Middle frontal gyrus (tissue), 1 donor: ENCODE results near the gene CSMD2.

ENCODE experiments used
- DNase-seq: peaks from one replicate; pipeline ENCODE4 v3.0.0-alpha.2; 2015; ENCODE audit warnings: low spot score; ENCODE audit errors: extremely low spot score

CSMD2 gene

DNA sequence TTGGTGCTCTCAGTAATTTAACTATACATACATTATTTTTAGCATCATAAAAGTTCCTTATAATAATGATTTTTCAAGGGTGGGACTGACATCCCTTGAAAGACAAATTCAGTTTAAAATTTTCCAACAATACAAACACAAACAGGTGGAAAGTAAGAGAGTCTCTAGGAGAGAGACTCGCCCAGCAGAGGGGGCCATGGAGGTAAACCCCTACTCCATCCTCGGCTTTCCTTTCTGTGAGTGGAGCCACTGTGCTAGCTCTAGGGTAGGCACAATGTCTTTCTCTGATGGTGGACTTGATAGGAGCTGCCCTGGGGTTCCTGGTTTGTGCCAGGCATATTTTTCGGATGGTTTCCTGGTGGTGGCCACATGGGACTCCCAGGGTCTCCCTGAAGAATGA lies 8.3 kb downstream of the CSMD2 start:
- DNase-seq = no peak

GRCh38 chr1:34155860-34156259 lies 9.2 kb downstream of the CSMD2 start:
- DNase-seq = no peak

DNA sequence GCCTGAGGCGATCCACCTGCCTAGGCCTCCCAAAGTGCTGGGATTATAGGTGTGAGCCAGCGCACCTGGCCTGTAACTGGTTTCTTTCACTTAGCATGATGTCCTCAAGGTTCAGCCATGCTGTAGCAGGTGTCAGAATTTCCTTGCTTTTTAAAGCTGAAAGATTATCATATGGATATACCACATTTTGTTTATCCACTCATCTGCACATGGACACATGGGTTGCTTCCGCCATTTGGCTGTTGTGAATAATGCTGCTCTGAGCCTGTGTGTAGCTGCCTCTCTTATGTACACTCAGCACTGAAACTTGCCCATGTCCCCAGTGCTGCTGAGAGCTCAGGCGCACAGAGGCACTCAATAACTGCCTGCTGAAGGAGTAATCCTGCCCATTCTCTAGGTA lies 11.8 kb downstream of the CSMD2 start:
- no peak for DNase-seq

GRCh38 chr1:34149501-34149900 lies 15.5 kb downstream of the CSMD2 start:
- no peak for DNase-seq

GRCh38 chr1:34147301-34147700 lies 17.7 kb downstream of the CSMD2 start:
- DNase-seq = no peak

DNA sequence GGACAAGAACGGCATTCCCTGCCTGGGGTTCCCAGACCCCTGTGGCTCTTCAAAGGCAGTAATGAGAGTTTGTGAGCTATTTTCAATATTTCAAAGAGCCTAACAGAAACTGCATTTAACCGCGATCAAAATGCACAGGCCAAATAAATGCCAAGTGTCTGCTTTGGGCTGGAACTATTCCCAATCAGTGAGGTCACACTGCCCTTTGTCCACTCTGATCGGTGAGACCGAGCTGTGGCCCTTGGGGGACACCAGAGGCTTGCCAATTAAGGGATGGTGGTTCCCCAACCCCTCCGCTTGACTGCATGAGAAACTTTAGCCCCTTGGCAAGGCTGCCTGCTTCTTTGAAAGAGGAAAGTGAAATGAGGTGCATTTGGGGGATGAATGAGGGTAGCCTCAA lies 20.3 kb downstream of the CSMD2 start:
- no peak for DNase-seq

DNA sequence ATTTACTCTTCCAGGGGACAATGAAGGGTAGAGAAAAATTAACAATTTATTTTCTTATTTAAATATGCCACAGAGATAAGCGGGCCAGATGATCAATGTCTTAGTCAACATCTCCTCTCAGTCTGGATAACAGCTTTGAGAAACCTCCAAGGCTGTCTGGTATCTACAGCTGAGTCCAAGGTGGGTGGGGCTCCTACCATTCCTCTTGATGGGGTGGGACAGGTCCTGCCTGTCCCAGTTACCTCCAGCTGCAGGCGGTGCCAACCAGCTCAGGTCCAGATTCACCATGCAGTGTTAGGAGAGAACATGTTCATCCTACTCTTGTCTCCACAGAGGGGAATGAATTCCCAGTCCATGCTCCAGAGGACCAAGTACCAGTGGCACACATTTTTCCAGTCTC lies 21.1 kb downstream of the CSMD2 start:
- no peak for DNase-seq

- DNase-seq = no peak
These were observed 24.9 kb downstream of the CSMD2 start for GRCh38 chr1:34140011-34140676.

DNA sequence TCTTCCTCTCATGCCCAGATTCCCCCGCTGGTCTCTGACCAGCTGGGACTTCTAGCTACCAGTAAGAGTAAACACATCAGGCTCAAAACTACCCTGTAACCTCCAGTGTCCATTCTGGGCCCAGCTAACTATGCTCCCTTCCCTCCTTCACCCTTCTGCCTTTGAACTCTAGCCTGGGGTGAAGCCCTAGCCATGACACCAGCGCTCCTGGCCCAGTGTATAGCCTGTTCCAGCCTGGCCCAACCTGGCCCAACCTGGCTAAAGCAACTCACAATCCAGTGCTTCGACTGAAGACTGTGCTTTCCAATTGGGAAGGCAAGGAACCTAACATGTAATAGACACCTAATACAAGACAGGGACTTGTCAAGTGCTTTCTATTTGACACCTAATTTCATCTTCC lies 27.6 kb downstream of the CSMD2 start:
- no peak for DNase-seq

GRCh38 chr1:34132161-34132420 lies 32.9 kb downstream of the CSMD2 start:
- DNase-seq = no peak

GRCh38 chr1:34131396-34132160 lies 33.5 kb downstream of the CSMD2 start:
- no peak for DNase-seq

GRCh38 chr1:34130306-34130705 lies 34.7 kb downstream of the CSMD2 start:
- no peak for DNase-seq

- no peak for DNase-seq
These were observed 35.4 kb downstream of the CSMD2 start for GRCh38 chr1:34129630-34130029.

DNA sequence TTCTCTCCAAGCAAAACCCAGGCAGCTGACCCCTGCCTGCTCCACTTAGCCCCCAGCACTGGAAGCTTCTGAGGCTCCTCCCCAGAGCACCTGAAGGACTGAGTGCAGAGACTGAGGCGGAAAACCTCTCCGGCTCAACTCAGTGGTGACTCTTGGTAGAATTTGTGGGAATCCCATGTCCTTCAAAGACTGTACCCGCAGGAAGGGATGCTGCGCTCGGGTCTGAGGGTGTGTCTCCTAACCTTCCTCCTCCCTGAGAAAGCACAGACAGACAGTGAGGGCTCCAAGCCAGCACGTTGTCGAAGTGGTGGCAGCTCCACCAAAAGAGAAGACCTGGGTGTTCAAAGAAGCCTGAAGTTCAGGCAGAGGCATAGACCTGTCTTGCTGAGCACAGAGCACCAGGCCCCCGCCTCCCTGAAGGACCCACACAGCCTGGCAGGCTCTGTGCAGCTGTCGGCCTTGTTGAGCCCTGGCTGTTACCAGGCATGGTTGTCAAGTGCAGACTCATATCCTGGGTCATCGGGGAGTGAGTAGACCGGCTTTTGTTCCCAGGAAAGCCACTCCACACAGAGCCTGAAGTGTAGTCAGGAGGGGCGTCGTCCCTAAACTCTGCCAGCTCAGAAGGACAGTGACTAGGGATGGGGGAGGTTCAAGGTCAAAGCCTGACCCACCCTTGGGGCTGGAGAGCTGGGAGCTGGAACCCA lies 36.7 kb downstream of the CSMD2 start:
- DNase-seq = no peak

DNA sequence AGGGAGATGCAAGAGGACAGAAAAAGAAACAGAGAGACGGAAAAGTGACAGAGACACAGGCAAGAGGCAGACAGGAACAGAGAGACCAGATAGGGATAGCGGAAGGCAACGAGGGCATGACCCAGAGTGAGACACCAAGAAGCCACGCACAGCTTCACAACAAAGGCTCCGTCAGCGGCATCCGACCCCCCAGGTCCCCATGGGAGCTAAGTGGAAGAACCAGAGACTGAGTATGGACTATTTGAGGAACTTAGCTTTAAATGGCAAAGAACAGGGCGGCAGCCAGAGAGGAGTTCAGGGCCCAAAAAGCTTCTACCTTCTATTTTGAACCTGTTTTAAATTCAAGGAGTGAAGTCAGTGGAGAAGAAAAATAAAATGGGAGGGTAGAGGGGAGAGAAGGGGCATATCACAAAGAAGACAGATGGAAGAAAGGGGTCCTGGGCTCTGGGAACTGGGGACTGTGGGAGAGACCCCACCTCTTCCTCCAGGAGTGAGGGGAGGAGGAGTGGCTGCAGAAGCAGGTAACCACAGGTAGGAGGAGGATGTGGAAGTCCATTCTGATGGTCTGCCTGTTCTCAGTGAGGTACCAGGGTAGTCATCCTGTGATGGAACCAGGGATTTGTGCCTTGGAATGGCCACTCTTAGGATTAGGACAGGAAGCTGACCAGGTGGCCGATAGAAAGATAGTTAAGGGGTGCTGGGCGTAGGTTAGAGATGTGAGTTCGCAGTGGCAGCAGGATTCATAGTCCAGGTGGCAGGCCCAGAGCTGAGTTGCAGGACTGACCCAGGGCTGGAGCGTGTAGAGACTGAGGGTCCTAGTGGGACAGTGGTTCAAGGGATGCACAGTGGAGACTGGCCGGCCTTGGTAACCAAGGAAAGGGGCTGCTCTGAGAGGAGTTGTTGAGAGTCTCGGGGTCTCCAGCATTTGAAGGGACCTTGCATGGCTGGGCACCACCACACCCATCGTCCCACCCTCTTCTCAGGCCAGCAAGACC lies 37.7 kb downstream of the CSMD2 start:
- DNase-seq = no peak

GRCh38 chr1:34126486-34126885 lies 38.5 kb downstream of the CSMD2 start:
- no peak for DNase-seq

- no peak for DNase-seq
These were observed 39.2 kb downstream of the CSMD2 start for GRCh38 chr1:34125721-34126380.

GRCh38 chr1:34122080-34122932 lies 42.7 kb downstream of the CSMD2 start:
- DNase-seq = no peak

- no peak for DNase-seq
These were observed 49.8 kb downstream of the CSMD2 start for GRCh38 chr1:34115233-34115632.

DNA sequence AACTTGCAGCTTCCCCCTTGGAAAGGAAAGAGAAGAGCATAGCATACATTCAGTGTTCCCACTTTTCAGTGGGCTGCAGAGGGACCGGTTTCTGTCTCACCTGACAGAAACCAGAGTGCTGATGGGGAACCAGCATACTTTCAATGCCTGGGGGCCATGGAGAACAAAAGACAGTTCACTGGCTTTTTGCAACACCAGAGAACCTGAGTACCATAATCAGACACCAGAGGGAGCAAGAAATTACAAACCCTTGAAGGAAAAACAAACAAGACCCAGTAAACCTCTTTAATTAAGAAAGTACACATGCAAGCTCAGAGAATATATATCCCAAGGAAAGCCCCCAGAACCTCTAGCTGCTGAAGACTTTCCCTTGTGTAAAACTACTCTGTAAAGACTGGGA lies 51.1 kb downstream of the CSMD2 start:
- no peak for DNase-seq
